ENCODE data around the gene ZNF844. TPM values are rescaled to one million over a fixed set of nuclear protein-coding genes. Genes with fewer than 3 reads are reported as not detected.

Gene ZNF844
- total RNA-seq, 1 donor from 2014 or later, result 11.7 TPM

GRCh38 chr19:12035220-12036172 is 29.0 kb upstream of the ZNF844 start, which contains the start of gene ZNF433:
Gene ZNF433 (minus strand): TSS chr19:12035679. CDS start chr19:12035539, 140 bp downstream.
- Histone ChIP-seq H3K9me3 (no peaks in the 10 kb centered on the region), H3K36me3 (no peaks in the 10 kb centered on the region), H3K4me1 (peaks cover 19% of the 10 kb centered on the region), H3K4me3 (peak within 1 kb of the TSS; percentile 84), H3K27ac (peak within 1 kb of the TSS; percentile 83), H3K27me3 (ENCODE audit: low read depth) (no peaks in the 10 kb centered on the region)
- peak; percentile 100 for ATAC-seq
- intact Hi-C loops (cut with DNase I), result no loop called here
- TF ChIP-seq CTCF (IDR thresholded peaks at IDR 0.05), result no peak
- DNase-seq, result peak; percentile 96

- intact Hi-C loops (cut with DNase I), result no loop called here
- Histone ChIP-seq H3K9me3 (peaks cover 35% of the 10 kb centered on the region), H3K4me3 (no peak overlapping the region), H3K27me3 (ENCODE audit: low read depth) (no peaks in the 10 kb centered on the region), H3K4me1 (no peaks in the 10 kb centered on the region), H3K36me3 (no peaks in the 10 kb centered on the region), H3K27ac (no peak overlapping the region)
- TF ChIP-seq CTCF (IDR thresholded peaks at IDR 0.05), result no peak
- DNase-seq (no peak), ATAC-seq (no peak)
These were observed 21.6 kb upstream of the ZNF844 start for GRCh38 chr19:12042893-12043292.

- no peaks in the 10 kb centered on the region for H3K4me1 ChIP-seq
- H3K9me3 ChIP-seq, result peaks cover 35% of the 10 kb centered on the region
- no peak overlapping the region for H3K27ac ChIP-seq
- no peak for TF ChIP-seq CTCF (IDR thresholded peaks at IDR 0.05)
- ATAC-seq (no peak), DNase-seq (no peak)
- H3K36me3 ChIP-seq, result no peaks in the 10 kb centered on the region
- no peaks in the 10 kb centered on the region for H3K27me3 ChIP-seq (ENCODE audit: low read depth)
- intact Hi-C loops (cut with DNase I), result no loop called here
- H3K4me3 ChIP-seq, result no peak overlapping the region
These were observed 20.6 kb upstream of the ZNF844 start for GRCh38 chr19:12043752-12044422.

GRCh38 chr19:12047868-12048267 is 16.7 kb upstream of the ZNF844 start:
- Histone ChIP-seq H3K36me3 (no peaks in the 10 kb centered on the region), H3K27me3 (ENCODE audit: low read depth) (no peaks in the 10 kb centered on the region), H3K4me3 (no peak overlapping the region), H3K9me3 (peaks cover 28% of the 10 kb centered on the region), H3K4me1 (peaks cover 9% of the 10 kb centered on the region), H3K27ac (no peak overlapping the region)
- TF ChIP-seq CTCF (IDR thresholded peaks at IDR 0.05), result no peak
- intact Hi-C loops (cut with DNase I), result no loop called here
- DNase-seq (no peak), ATAC-seq (no peak)

GRCh38 chr19:12052091-12052496 is 12.4 kb upstream of the ZNF844 start:
- no peaks in the 10 kb centered on the region for H3K27me3 ChIP-seq (ENCODE audit: low read depth)
- no peaks in the 10 kb centered on the region for H3K36me3 ChIP-seq
- intact Hi-C loops (cut with DNase I), result no loop called here
- H3K4me1 ChIP-seq, result peaks cover 9% of the 10 kb centered on the region
- peak overlapping the region; percentile 72 for H3K4me3 ChIP-seq
- DNase-seq (no peak), ATAC-seq (peak in 1 of 2 donors; percentile 9)
- no peak for TF ChIP-seq CTCF (IDR thresholded peaks at IDR 0.05)
- peak overlapping the region; percentile 58 for H3K27ac ChIP-seq
- H3K9me3 ChIP-seq, result no peaks in the 10 kb centered on the region

Measured in lower lobe of right lung (tissue), 2 donors.